Mesothelial cell of epicardium (in vitro differentiated cells): Measurements from ENCODE around the gene FA2H. TPM values are rescaled to one million over a fixed set of nuclear protein-coding genes. Genes with fewer than 3 reads are reported as not detected.
A peak's percentile ranks its signal among the peaks of the same experiment; 100 is the strongest.

Experiments used
- DNase-seq, 2 experiments: peaks; one replicate each; pipeline ENCODE4 v3.0.0; 2021; ENCODE audit warnings: low spot score in 2 of 2; ENCODE audit not compliant: unreplicated experiment in 2 of 2
- H3K27ac Mint-ChIP-seq: 2 replicates; pipeline ENCODE4 v1.8.0; 2021; ENCODE audit warnings: mixed read lengths
- H3K27me3 Mint-ChIP-seq: 2 replicates; pipeline ENCODE4 v1.8.0; 2021; ENCODE audit warnings: low read depth, mixed read lengths
- H3K36me3 Mint-ChIP-seq: 2 replicates; pipeline ENCODE4 v1.8.0; 2021; ENCODE audit warnings: mixed read lengths
- H3K4me1 Mint-ChIP-seq: 2 replicates; pipeline ENCODE4 v1.8.0; 2021; ENCODE audit warnings: mixed read lengths
- H3K4me3 Mint-ChIP-seq: 2 replicates; pipeline ENCODE4 v1.8.0; 2021; ENCODE audit warnings: mild to moderate bottlenecking, moderate library complexity, mixed read lengths
- H3K9me3 Mint-ChIP-seq: 2 replicates; pipeline ENCODE4 v1.8.0; 2021; ENCODE audit warnings: mixed read lengths
- CTCF ChIP-seq: fragments of 200-600 bp; sonication (generic); IDR thresholded peaks from one replicate; pipeline ENCODE4 v1.5.0; 2021; ENCODE audit warnings: antibody characterized with exemption; ENCODE audit not compliant: unreplicated experiment
- total RNA-seq: library from RNA; stranded (reverse); gene quantifications from 3 replicates; pipeline ENCODE4 v1.2.1, GENCODE V29; 2021

FA2H gene
- total RNA-seq, 1 donor from 2014 or later: not detected

DNA sequence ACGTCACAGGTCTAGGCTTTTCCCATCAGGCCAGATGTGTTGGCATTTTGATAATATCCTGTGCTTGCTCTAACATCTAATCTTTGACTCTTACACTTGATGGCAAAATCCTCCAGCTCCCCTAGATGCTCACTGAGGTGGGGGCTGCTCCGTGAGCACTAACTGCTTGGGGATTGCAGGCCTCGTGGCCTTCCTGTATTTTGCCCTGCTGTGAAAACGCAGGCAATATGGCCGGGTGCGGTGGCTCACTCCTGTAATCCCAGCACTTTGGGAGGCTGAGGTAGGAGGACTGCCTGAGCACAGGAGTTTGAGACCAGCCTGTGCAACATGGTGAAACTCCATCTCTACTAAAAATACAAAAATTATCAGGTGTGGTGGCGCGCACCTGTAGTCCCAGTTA, 64.2 kb downstream of the FA2H start:
- no peak for TF ChIP-seq CTCF
- peaks cover 10% of the 10 kb centered on the region for H3K27me3 Mint-ChIP-seq
- no peaks in the 10 kb centered on the region for H3K4me1 Mint-ChIP-seq
- no peak overlapping the region for H3K4me3 Mint-ChIP-seq
- DNase-seq: no peak
- H3K27ac Mint-ChIP-seq: no peak overlapping the region
- no peaks in the 10 kb centered on the region for H3K9me3 Mint-ChIP-seq
- H3K36me3 Mint-ChIP-seq: no peaks in the 10 kb centered on the region

GRCh38 chr16:74709441-74709877, 65.2 kb downstream of the FA2H start:
- Mint-ChIP-seq H3K9me3 (no peaks in the 10 kb centered on the region), H3K4me3 (no peak overlapping the region), H3K27ac (no peak overlapping the region), H3K36me3 (no peaks in the 10 kb centered on the region), H3K27me3 (peaks cover 10% of the 10 kb centered on the region), H3K4me1 (no peaks in the 10 kb centered on the region)
- peak; percentile 67 to 89 for DNase-seq
- TF ChIP-seq CTCF: peak; percentile 95

DNA sequence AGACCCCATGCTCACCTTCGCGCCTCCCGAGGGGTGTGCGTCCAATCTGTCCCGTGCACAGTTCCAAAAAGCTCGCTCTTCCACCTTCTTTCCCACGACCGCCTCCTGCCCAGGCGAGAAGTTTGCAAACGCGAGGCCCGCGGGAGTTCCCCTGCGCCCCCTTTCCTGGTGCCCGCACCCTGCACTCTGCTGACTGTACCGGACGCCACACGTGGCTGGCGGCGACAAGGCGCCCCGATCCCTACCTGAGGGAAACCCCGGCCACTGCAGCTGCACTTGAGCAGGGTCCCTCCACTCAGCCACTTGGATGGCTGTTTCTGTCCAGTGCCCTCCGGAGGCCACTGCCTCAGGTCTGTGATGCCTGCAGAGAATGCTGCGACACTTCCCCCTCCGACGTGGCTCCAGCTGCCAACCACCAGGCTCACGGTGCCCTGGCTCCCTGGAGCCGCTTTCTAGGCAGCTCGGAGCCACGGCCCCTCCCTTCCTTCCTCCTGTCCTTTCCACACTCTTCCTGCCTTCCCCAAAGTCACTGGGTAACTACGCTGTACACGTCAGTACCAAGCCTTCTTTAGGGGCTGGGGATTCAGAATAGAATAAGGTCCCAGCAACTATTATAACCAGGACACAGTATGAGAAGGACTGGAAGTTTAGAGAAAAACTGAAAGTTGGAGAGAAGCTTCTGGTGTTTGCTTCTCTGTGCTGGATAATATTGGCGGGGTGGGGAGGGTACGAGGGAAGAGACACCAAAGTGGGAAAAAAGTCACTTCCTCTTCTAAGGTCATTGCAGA, 74.0 kb downstream of the FA2H start, which contains the start of gene MLKL:
MLKL (minus strand) TSS at position 425 of the 788 bp plus-strand sequence. CDS start 5,105 bp downstream, outside the sequence.
- H3K4me1 Mint-ChIP-seq: peaks cover 5% of the 10 kb centered on the region
- no peak for TF ChIP-seq CTCF
- DNase-seq: no peak
- H3K36me3 Mint-ChIP-seq: no peaks in the 10 kb centered on the region
- peaks cover 13% of the 10 kb centered on the region for H3K27me3 Mint-ChIP-seq
- peak within 1 kb of the TSS; percentile 58 for H3K4me3 Mint-ChIP-seq
- no peaks in the 10 kb centered on the region for H3K9me3 Mint-ChIP-seq
- no peak within 1 kb of the TSS for H3K27ac Mint-ChIP-seq

DNA sequence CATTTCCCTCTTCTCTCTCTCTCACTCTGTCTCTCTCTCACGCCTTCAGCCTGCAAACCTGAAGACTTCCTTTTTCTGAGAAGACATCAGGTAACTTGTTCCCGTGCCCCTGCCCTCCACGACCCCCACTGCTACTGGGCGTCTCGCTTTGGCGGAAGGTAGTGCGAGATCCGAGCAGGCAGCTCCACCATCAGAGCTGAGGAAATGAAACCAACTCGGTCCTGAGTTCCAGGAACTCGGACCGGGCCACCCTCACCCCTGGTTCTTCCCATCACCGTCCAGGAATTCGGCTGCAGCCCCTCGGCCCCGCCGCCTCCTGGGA, 74.5 kb downstream of the FA2H start:
- H3K4me1 Mint-ChIP-seq: peaks cover 5% of the 10 kb centered on the region
- H3K4me3 Mint-ChIP-seq: peak overlapping the region; percentile 58
- TF ChIP-seq CTCF: no peak
- no peaks in the 10 kb centered on the region for H3K36me3 Mint-ChIP-seq
- no peak for DNase-seq
- no peak overlapping the region for H3K27ac Mint-ChIP-seq
- H3K9me3 Mint-ChIP-seq: no peaks in the 10 kb centered on the region
- H3K27me3 Mint-ChIP-seq: peaks cover 13% of the 10 kb centered on the region

DNA sequence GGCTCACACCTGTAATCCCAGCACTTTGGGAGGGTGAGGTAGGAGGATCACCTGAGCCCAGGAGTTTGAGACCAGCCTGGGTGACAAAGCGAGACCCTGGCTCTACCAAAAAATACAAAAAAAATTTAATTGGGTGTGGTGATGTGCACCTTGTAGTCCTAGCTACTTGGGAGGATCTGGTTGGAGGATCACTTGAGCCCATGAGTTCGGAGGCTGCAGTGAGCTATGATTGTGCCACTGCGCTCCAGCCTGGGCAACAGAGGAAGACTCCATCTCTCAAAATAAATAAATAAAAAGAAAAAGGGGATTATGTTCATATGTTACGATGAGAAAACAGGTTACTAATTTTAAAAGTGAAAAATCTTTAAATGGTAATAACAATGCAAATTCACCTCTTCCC, 75.0 kb downstream of the FA2H start:
- Mint-ChIP-seq H3K27me3 (peaks cover 13% of the 10 kb centered on the region), H3K27ac (no peak overlapping the region), H3K9me3 (no peaks in the 10 kb centered on the region), H3K36me3 (no peaks in the 10 kb centered on the region), H3K4me1 (peaks cover 5% of the 10 kb centered on the region), H3K4me3 (no peak overlapping the region)
- TF ChIP-seq CTCF: no peak
- no peak for DNase-seq
